Measurements from ENCODE around the gene SASH1.

GRCh38 chr6:148570456-148570855, 227.8 kb downstream of the SASH1 start:
- TF ChIP-seq CTCF (IDR thresholded peaks at IDR 0.05) = no peak
- TF ChIP-seq POLR2A (IDR thresholded peaks at IDR 0.05) = no peak
- no peak for TF ChIP-seq POLR2AphosphoS5 (IDR thresholded peaks at IDR 0.05)
